Epithelial cell of proximal tubule (primary cell): ENCODE data around the gene C2CD3. TPM values are rescaled to one million over a fixed set of nuclear protein-coding genes. Genes with fewer than 3 reads are reported as not detected.

Experiments used
- DNase-seq: peaks from one replicate; pipeline ENCODE4 v3.0.0-alpha.2; 2011; ENCODE audit warnings: low read depth
- H3K4me3 ChIP-seq: 2 replicates; pipeline ENCODE4 v1.5.1; 2011; ENCODE audit warnings: low read depth, mild to moderate bottlenecking, low read length
- total RNA-seq: library from RNA; depleted of rRNA; stranded (reverse); fragments of >200 nt; gene quantifications from 2 replicates; pipeline ENCODE4 v1.2.3, GENCODE V29; 2015
- TF ChIP-seq, protein P1 (sequence below): conservative IDR thresholded peaks from 2 replicates; pipeline ENCODE4 v1.5.1; 2012; ENCODE audit warnings: low read depth, mild to moderate bottlenecking, low read length

Gene C2CD3
- total RNA-seq, 1 donor from 2014 or later, result 15.1 TPM

- no peak overlapping the region for H3K4me3 ChIP-seq
- TF ChIP-seq, protein P1, sequence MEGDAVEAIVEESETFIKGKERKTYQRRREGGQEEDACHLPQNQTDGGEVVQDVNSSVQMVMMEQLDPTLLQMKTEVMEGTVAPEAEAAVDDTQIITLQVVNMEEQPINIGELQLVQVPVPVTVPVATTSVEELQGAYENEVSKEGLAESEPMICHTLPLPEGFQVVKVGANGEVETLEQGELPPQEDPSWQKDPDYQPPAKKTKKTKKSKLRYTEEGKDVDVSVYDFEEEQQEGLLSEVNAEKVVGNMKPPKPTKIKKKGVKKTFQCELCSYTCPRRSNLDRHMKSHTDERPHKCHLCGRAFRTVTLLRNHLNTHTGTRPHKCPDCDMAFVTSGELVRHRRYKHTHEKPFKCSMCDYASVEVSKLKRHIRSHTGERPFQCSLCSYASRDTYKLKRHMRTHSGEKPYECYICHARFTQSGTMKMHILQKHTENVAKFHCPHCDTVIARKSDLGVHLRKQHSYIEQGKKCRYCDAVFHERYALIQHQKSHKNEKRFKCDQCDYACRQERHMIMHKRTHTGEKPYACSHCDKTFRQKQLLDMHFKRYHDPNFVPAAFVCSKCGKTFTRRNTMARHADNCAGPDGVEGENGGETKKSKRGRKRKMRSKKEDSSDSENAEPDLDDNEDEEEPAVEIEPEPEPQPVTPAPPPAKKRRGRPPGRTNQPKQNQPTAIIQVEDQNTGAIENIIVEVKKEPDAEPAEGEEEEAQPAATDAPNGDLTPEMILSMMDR, result no peak
- no peak for DNase-seq
Observed at GRCh38 chr11:74100231-74100630, 70.6 kb downstream of the C2CD3 start.

DNA sequence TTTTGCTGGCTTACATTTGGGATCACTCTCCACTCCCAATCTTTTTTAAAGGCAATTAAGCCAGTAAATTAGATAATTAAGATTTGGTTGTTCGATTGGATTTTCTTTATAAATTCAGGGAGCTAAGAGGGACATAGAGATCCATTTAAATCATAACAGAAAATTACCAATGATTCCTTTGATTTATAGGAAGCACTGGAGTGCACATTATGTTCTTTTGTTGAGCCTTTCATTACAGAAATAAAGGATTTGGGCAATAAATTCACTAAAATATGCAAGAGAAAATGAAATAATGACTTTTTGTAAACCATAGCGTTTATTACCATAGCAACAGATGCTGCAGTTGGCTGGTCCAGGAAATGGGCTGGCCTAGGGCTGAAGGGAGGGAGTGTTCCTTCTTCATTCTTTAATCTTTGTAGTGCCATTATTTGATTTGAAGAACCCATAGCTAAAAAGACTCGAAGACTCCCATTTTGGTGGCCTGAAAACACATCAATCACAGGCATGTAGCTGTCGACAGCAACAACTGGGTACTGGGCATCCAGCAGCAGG, 73.0 kb downstream of the C2CD3 start:
- DNase-seq, result no peak
- TF ChIP-seq, protein P1, result no peak
- H3K4me3 ChIP-seq, result no peak overlapping the region

DNA sequence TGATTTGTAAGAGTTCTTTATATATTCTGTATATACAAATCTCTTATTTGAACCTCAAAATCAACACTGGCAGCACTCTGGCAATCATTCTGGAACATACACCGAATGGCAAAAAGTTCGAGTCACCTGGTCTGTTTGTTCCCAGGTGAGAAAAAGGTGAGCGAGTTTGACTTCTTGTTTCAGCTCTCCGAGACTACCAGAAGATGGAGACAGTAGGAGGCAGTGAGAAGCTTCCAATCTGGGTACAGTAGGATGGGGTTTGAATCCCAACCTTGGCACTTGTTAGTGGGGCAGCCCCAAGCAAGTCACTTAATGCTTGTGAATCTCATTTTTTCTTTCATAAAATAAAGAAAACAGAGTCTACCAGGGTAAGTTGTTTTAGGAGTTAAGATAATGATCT, 76.4 kb downstream of the C2CD3 start:
- no peak for DNase-seq
- H3K4me3 ChIP-seq, result no peak overlapping the region
- TF ChIP-seq, protein P1, result no peak

DNA sequence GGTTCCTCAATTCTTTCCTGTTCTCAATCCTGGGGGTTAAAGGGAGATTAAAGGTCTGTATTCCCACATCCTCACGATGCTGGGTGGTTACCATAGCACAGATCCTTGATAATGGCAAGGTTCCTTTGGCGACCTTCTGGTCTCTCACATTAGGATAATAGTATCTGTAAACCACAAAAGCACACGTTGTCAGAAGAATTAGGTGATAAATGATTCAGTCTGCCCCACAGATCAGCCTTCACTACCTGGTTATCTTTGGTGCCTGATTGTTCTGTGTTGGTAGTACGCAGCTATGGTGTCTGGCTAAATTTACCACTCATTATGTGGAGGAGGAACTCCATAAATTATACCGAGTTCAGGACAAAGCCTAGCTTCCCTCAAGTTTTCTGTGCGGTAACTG, 78.4 kb downstream of the C2CD3 start:
- DNase-seq, result no peak
- H3K4me3 ChIP-seq, result no peak overlapping the region
- TF ChIP-seq, protein P1, result no peak

DNA sequence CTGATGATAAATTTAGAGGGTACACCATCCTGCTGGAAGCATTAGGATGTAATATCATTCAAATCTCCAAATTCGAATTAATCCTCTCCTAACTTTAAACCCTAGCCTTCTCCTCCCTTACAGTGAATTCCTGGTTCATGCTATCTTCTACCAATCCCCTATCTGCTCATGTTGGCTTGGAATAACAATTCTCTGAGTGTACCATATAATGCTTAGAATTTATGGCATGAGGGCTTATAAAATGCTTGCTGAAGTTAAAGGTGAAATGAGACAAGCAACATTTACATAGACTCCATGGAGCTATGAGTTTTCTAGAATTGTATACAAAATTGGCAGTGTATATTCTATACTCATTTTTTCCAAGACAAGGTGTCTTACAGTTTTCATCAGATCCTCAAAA, 79.3 kb downstream of the C2CD3 start:
- TF ChIP-seq, protein P1, result no peak
- H3K4me3 ChIP-seq, result no peak overlapping the region
- DNase-seq, result no peak

GRCh38 chr11:74090701-74091100, 80.1 kb downstream of the C2CD3 start:
- no peak for DNase-seq
- H3K4me3 ChIP-seq, result no peak overlapping the region
- TF ChIP-seq, protein P1, result peak; percentile 66

DNA sequence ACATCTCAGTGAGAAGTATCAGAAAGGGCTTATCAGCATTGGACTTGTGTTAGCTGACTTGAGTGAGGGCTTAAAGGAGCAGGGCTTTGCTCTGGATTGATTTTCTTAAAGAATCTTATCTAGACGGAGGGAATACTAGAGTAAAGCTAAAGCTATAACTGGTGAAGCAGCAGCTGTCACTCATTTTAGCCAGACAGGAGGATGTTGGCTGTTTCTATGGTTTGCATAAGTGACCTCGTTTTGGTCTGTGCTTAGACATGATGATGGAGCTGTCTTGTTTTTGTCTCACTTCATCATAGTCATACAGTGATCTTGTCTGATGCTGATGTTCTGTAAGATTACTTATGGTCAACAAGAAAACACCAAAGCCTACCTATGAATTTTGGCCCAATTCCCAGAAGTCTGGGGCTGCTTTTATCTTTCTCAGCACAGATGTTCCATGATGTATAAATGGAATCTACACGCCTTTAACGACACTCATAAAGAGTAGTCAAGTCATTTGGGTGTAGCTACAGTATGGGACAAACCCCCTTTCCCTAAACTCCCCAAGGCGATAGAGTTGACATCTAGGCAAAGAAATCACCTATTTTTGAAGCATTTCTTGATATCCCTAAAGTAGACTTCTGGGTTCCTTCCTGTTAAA, 84.4 kb downstream of the C2CD3 start:
- DNase-seq, result no peak
- TF ChIP-seq, protein P1, result no peak
- no peak overlapping the region for H3K4me3 ChIP-seq
